Trophoblast cell (in vitro differentiated cells and primary cell): ENCODE measurements around the gene CENPE.

Experiments
- DNase-seq, 2 donors: peaks; one replicate each; pipeline ENCODE4 v3.0.0-alpha.2; 2016
- H2AFZ ChIP-seq: 2 replicates; pipeline ENCODE4 v1.6.1; 2013; ENCODE audit warnings: low read length, moderate library complexity, mild to moderate bottlenecking; ENCODE audit not compliant: insufficient read depth, poor library complexity
- H2AK5ac ChIP-seq: 2 replicates; pipeline ENCODE4 v1.6.1; 2013; ENCODE audit warnings: mild to moderate bottlenecking, low read length
- H2BK120ac ChIP-seq: 2 replicates; pipeline ENCODE4 v1.6.1; 2013; ENCODE audit warnings: low read length, mild to moderate bottlenecking, moderate library complexity; ENCODE audit not compliant: insufficient read depth, poor library complexity
- H2BK12ac ChIP-seq: 2 replicates; pipeline ENCODE4 v1.6.1; 2013; ENCODE audit warnings: mild to moderate bottlenecking, low read length, moderate library complexity
- H2BK5ac ChIP-seq: 2 replicates; pipeline ENCODE4 v1.6.1; 2013; ENCODE audit warnings: low read length, low read depth, moderate library complexity, mild to moderate bottlenecking; ENCODE audit not compliant: poor library complexity
- H3K14ac ChIP-seq: 2 replicates; pipeline ENCODE4 v1.6.1; 2013; ENCODE audit warnings: mild to moderate bottlenecking, low read length
- H3K18ac ChIP-seq: 2 replicates; pipeline ENCODE4 v1.6.1; 2013; ENCODE audit warnings: mild to moderate bottlenecking, low read length
- H3K23ac ChIP-seq: 2 replicates; pipeline ENCODE4 v1.6.1; 2013; ENCODE audit warnings: low read length
- H3K27ac ChIP-seq: 2 replicates; pipeline ENCODE4 v1.5.1; 2013; ENCODE audit warnings: low read depth, mild to moderate bottlenecking, inconsistent platforms, low read length, moderate library complexity
- H3K27me3 ChIP-seq: 2 replicates; pipeline ENCODE4 v1.6.1; 2013; ENCODE audit warnings: inconsistent platforms, mild to moderate bottlenecking, low read length, moderate library complexity; ENCODE audit not compliant: insufficient read depth
- H3K36me3 ChIP-seq, 2 experiments: 1 replicate in 1 of 2; 2 replicates in 1 of 2; pipeline ENCODE4 v1.6.1; 2013; ENCODE audit warnings: low read length in 2 of 2, mild to moderate bottlenecking in 2 of 2, moderate library complexity in 1 of 2; ENCODE audit not compliant: insufficient read depth in 2 of 2, control insufficient read depth in 1 of 2
- H3K4ac ChIP-seq: 2 replicates; pipeline ENCODE4 v1.6.1; 2013; ENCODE audit warnings: low read depth, mild to moderate bottlenecking, low read length, moderate library complexity
- H3K4me1 ChIP-seq, 2 experiments: 1 replicate in 1 of 2; 2 replicates in 1 of 2; pipeline ENCODE4 v1.6.1; 2013; ENCODE audit warnings: low read length in 2 of 2, mild to moderate bottlenecking in 2 of 2, moderate library complexity in 1 of 2; ENCODE audit not compliant: insufficient read depth in 2 of 2, control insufficient read depth in 1 of 2
- H3K4me2 ChIP-seq: 2 replicates; pipeline ENCODE4 v1.6.1; 2013; ENCODE audit warnings: inconsistent platforms, mild to moderate bottlenecking, low read length, moderate library complexity
- H3K4me3 ChIP-seq: 2 replicates; pipeline ENCODE4 v1.5.1; 2013; ENCODE audit warnings: mild to moderate bottlenecking, low read depth, low read length, inconsistent platforms
- H3K79me1 ChIP-seq: one replicate; pipeline ENCODE4 v1.6.1; 2013; ENCODE audit warnings: low read length
- H3K79me2 ChIP-seq: 2 replicates; pipeline ENCODE4 v1.6.1; 2013; ENCODE audit warnings: low read length, mild to moderate bottlenecking; ENCODE audit not compliant: control insufficient read depth, insufficient read depth, poor library complexity
- H3K9ac ChIP-seq: 2 replicates; pipeline ENCODE4 v1.6.1; 2013; ENCODE audit warnings: mild to moderate bottlenecking, low read length
- H3K9me3 ChIP-seq: 2 replicates; pipeline ENCODE4 v1.6.1; 2013; ENCODE audit warnings: low read depth, mild to moderate bottlenecking, control low read depth, inconsistent platforms, low read length; ENCODE audit not compliant: insufficient read depth
- H4K12ac ChIP-seq: 2 replicates; pipeline ENCODE4 v1.6.1; 2013; ENCODE audit warnings: low read depth, mild to moderate bottlenecking, low read length, moderate library complexity
- H4K8ac ChIP-seq: 2 replicates; pipeline ENCODE4 v1.6.1; 2013; ENCODE audit warnings: low read depth, mild to moderate bottlenecking, low read length, moderate library complexity
- H4K91ac ChIP-seq: one replicate; pipeline ENCODE4 v1.6.1; 2013; ENCODE audit warnings: low read depth, mild to moderate bottlenecking, low read length, moderate library complexity
- WGBS: extraction: QIAGEN DNeasy Blood & Tissue Kit; methylation state at CpG from one replicate; pipeline ENCODE4 v1.1.7; 2013; ENCODE audit warnings: missing lambda C conversion rate; ENCODE audit not compliant: insufficient read length, insufficient coverage; ENCODE audit errors: extremely low coverage; 5-methylcytosine and 5-hydroxymethylcytosine counted together

Gene CENPE

DNA sequence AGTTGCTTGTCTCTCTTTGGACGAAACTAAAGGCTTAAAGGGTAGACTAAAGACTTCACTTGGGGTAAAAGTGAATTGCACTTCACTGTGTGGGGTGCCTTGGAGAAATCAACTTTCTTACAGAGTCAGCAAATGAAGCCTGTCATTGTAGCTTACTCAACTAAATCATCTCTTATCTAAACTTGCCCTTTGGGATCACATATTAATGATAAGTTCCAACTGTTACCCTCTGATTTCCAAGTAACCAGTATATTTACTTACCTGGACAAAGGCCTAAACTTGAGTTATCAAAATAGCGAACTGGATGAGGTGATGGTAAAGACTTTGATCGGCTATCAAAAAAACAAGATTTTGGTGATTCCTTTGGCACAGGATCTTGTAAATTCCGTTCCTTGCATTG is 89.6 kb downstream of the CENPE start:
- H3K23ac ChIP-seq: no peak overlapping the region
- H3K4ac ChIP-seq: no peak overlapping the region
- H4K91ac ChIP-seq: no peak overlapping the region
- no CpG with 5 or more reads among the region's 4 CpGs for WGBS
- no peak overlapping the region for H2AK5ac ChIP-seq
- no peak overlapping the region for H2BK120ac ChIP-seq
- H3K9ac ChIP-seq: no peak overlapping the region
- H3K18ac ChIP-seq: no peak overlapping the region
- DNase-seq: no peak
- H3K4me1 ChIP-seq: no peaks in the 10 kb centered on the region
- no peaks in the 10 kb centered on the region for H3K79me1 ChIP-seq
- no peak overlapping the region for H3K4me3 ChIP-seq
- H3K9me3 ChIP-seq: no peaks in the 10 kb centered on the region
- H4K12ac ChIP-seq: no peak overlapping the region
- no peak overlapping the region for H3K14ac ChIP-seq
- no peaks in the 10 kb centered on the region for H3K27me3 ChIP-seq
- H2AFZ ChIP-seq: no peak overlapping the region
- no peak overlapping the region for H3K4me2 ChIP-seq
- H2BK5ac ChIP-seq: no peak overlapping the region
- H3K79me2 ChIP-seq: no peaks in the 10 kb centered on the region
- no peak overlapping the region for H2BK12ac ChIP-seq
- H3K27ac ChIP-seq: no peak overlapping the region
- H4K8ac ChIP-seq: no peak overlapping the region
- peaks cover 2 to 6% of the 10 kb centered on the region in 2 experiments for H3K36me3 ChIP-seq

GRCh38 chr4:103105558-103106356 is 92.4 kb downstream of the CENPE start:
- no peak for DNase-seq
- no peak overlapping the region for H3K27ac ChIP-seq
- no peak overlapping the region for H3K4me3 ChIP-seq
- no peak overlapping the region for H3K9ac ChIP-seq
- H2AK5ac ChIP-seq: no peak overlapping the region
- H3K18ac ChIP-seq: no peak overlapping the region
- H3K79me2 ChIP-seq: no peaks in the 10 kb centered on the region
- no peaks in the 10 kb centered on the region for H3K27me3 ChIP-seq
- no CpG with 5 or more reads among the region's 2 CpGs for WGBS
- no peaks in the 10 kb centered on the region for H3K4me1 ChIP-seq
- no peak overlapping the region for H4K8ac ChIP-seq
- no peak overlapping the region for H4K91ac ChIP-seq
- H2BK5ac ChIP-seq: no peak overlapping the region
- no peak overlapping the region for H3K23ac ChIP-seq
- H2BK12ac ChIP-seq: no peak overlapping the region
- no peak overlapping the region for H2BK120ac ChIP-seq
- H3K14ac ChIP-seq: no peak overlapping the region
- H4K12ac ChIP-seq: no peak overlapping the region
- peaks cover 2 to 6% of the 10 kb centered on the region in 2 experiments for H3K36me3 ChIP-seq
- no peak overlapping the region for H3K4ac ChIP-seq
- H3K9me3 ChIP-seq: no peaks in the 10 kb centered on the region
- no peak overlapping the region for H2AFZ ChIP-seq
- no peak overlapping the region for H3K4me2 ChIP-seq
- H3K79me1 ChIP-seq: no peaks in the 10 kb centered on the region

- no peak overlapping the region for H3K18ac ChIP-seq
- no peaks in the 10 kb centered on the region for H3K4me1 ChIP-seq
- no peak overlapping the region for H3K27ac ChIP-seq
- H3K9ac ChIP-seq: no peak overlapping the region
- no peak overlapping the region for H4K91ac ChIP-seq
- H3K27me3 ChIP-seq: no peaks in the 10 kb centered on the region
- no peaks in the 10 kb centered on the region for H3K79me1 ChIP-seq
- peaks cover 2 to 6% of the 10 kb centered on the region in 2 experiments for H3K36me3 ChIP-seq
- no peak overlapping the region for H3K4me3 ChIP-seq
- H3K9me3 ChIP-seq: no peaks in the 10 kb centered on the region
- DNase-seq: no peak
- no peaks in the 10 kb centered on the region for H3K79me2 ChIP-seq
- no peak overlapping the region for H4K8ac ChIP-seq
- no peak overlapping the region for H4K12ac ChIP-seq
- no CpG with 5 or more reads among the region's 3 CpGs for WGBS
- no peak overlapping the region for H3K14ac ChIP-seq
- H2AK5ac ChIP-seq: no peak overlapping the region
- no peak overlapping the region for H3K4me2 ChIP-seq
- no peak overlapping the region for H3K23ac ChIP-seq
- no peak overlapping the region for H2BK12ac ChIP-seq
- H2AFZ ChIP-seq: no peak overlapping the region
- H3K4ac ChIP-seq: no peak overlapping the region
- H2BK5ac ChIP-seq: no peak overlapping the region
- H2BK120ac ChIP-seq: no peak overlapping the region
These were observed 93.3 kb downstream of the CENPE start for GRCh38 chr4:103104886-103105285.

GRCh38 chr4:103100691-103101090 is 97.5 kb downstream of the CENPE start:
- Histone ChIP-seq H3K4me1 (peaks cover 3% of the 10 kb centered on the region in 2 experiments), H2BK120ac (no peak overlapping the region), H2AK5ac (no peak overlapping the region), H2BK12ac (no peak overlapping the region), H2BK5ac (no peak overlapping the region), H3K36me3 (no peaks in the 10 kb centered on the region), H3K27me3 (no peaks in the 10 kb centered on the region), H3K27ac (no peak overlapping the region), H2AFZ (no peak overlapping the region), H3K9me3 (no peaks in the 10 kb centered on the region), H3K79me2 (no peaks in the 10 kb centered on the region), H3K9ac (no peak overlapping the region), H3K14ac (no peak overlapping the region), H3K79me1 (no peaks in the 10 kb centered on the region), H4K8ac (no peak overlapping the region), H3K4ac (no peak overlapping the region), H3K23ac (no peak overlapping the region), H3K4me3 (no peak overlapping the region), H4K91ac (no peak overlapping the region), H3K18ac (no peak overlapping the region), H3K4me2 (no peak overlapping the region), H4K12ac (no peak overlapping the region)
- WGBS: no CpG with 5 or more reads among the region's 5 CpGs
- no peak for DNase-seq
